Lower lobe of right lung (tissue), 2 donors: Measurements from ENCODE around the gene ELOVL1. TPM values are rescaled to one million over a fixed set of nuclear protein-coding genes. Genes with fewer than 3 reads are reported as not detected.
A peak's percentile ranks its signal among the peaks of the same experiment; 100 is the strongest.
"Not testable (repeated sequence)": the region's sequence is repeated elsewhere in the genome, so short reads cannot be mapped to it uniquely, and the experiment has no call there.

Source experiments
- ATAC-seq, 2 donors: fragments of 200-7000 bp; cut with Tn5 transposase; one replicate each; pipeline ENCODE4 v1.9.1; 2020 to 2022; ENCODE audit warnings: mild to moderate bottlenecking in 2 of 2, moderate library complexity in 2 of 2
- DNase-seq: peaks from one replicate; pipeline ENCODE4 v3.0.0-alpha.2; 2020
- H3K27ac ChIP-seq: fragments of 200-600 bp; one replicate; pipeline ENCODE4 v1.8.0; 2022
- H3K27me3 ChIP-seq: fragments of 200-600 bp; one replicate; pipeline ENCODE4 v1.8.0; 2022; ENCODE audit warnings: low read depth
- H3K36me3 ChIP-seq: fragments of 200-600 bp; one replicate; pipeline ENCODE4 v1.8.0; 2022; ENCODE audit warnings: mild to moderate bottlenecking
- H3K4me1 ChIP-seq: fragments of 200-600 bp; one replicate; pipeline ENCODE4 v1.8.0; 2022
- H3K4me3 ChIP-seq: fragments of 200-600 bp; one replicate; pipeline ENCODE4 v1.8.0; 2022; ENCODE audit warnings: mild to moderate bottlenecking
- H3K9me3 ChIP-seq: fragments of 200-600 bp; one replicate; pipeline ENCODE4 v1.8.0; 2022
- CTCF ChIP-seq: fragments of 200-600 bp; IDR thresholded peaks from one replicate; pipeline ENCODE4 v1.8.0; 2022; ENCODE audit warnings: antibody characterized with exemption, mild to moderate bottlenecking
- intact Hi-C: fragments of 100-400 bp; cut with DNase I; formaldehyde crosslinking; loops from one replicate; pipeline ENCODE4 v1.11.0; 2022
- total RNA-seq: library from RNA; stranded (reverse); fragmentation: NEBNext Ultra II Directional; extraction: Animal tissue kit (Norgen Biotek cat#: 25700); gene quantifications from one replicate; pipeline ENCODE4 v1.2.1, GENCODE V29; 2021
- donor health status: DM: no; HTN: yes; CAD: no; lungs with severe emphysema.

Gene ELOVL1
- total RNA-seq, 1 donor from 2014 or later, result 99.8 TPM

GRCh38 chr1:43405876-43406234 lies 38.0 kb upstream of the ELOVL1 start:
- Histone ChIP-seq H3K27ac (no peak overlapping the region), H3K27me3 (no peaks in the 10 kb centered on the region), H3K9me3 (no peaks in the 10 kb centered on the region), H3K4me3 (no peak overlapping the region), H3K4me1 (no peaks in the 10 kb centered on the region), H3K36me3 (peaks cover 78% of the 10 kb centered on the region)
- no peak for TF ChIP-seq CTCF
- no peak for DNase-seq
- ATAC-seq, result no peak
- intact Hi-C loops, result no loop called here

- ATAC-seq, result no peak
- H3K27ac ChIP-seq, result no peak overlapping the region
These were observed 37.5 kb upstream of the ELOVL1 start for GRCh38 chr1:43405219-43405875.

GRCh38 chr1:43404353-43404752 lies 36.5 kb upstream of the ELOVL1 start:
- peaks cover 66% of the 10 kb centered on the region for H3K36me3 ChIP-seq
- no peaks in the 10 kb centered on the region for H3K4me1 ChIP-seq
- H3K27me3 ChIP-seq, result no peaks in the 10 kb centered on the region
- ATAC-seq (no peak), DNase-seq (no peak)
- intact Hi-C loops, result no loop called here
- no peak overlapping the region for H3K4me3 ChIP-seq
- no peaks in the 10 kb centered on the region for H3K9me3 ChIP-seq
- no peak for TF ChIP-seq CTCF
- no peak overlapping the region for H3K27ac ChIP-seq

More at GRCh38 chr1:43405219-43405875, 37.5 kb upstream of the ELOVL1 start:
- DNase-seq, result no peak
- H3K4me1 ChIP-seq, result no peaks in the 10 kb centered on the region
- intact Hi-C loops, result no loop called here
- no peaks in the 10 kb centered on the region for H3K9me3 ChIP-seq
- H3K27me3 ChIP-seq, result no peaks in the 10 kb centered on the region
- H3K36me3 ChIP-seq, result peaks cover 75% of the 10 kb centered on the region
- no peak for TF ChIP-seq CTCF
- H3K4me3 ChIP-seq, result no peak overlapping the region

- Histone ChIP-seq H3K4me3 (no peak overlapping the region), H3K9me3 (no peaks in the 10 kb centered on the region), H3K27me3 (no peaks in the 10 kb centered on the region), H3K27ac (no peak overlapping the region), H3K4me1 (no peaks in the 10 kb centered on the region), H3K36me3 (peaks cover 46% of the 10 kb centered on the region)
- TF ChIP-seq CTCF, result no peak
- intact Hi-C loops, result no loop called here
- peak in 1 of 2 donors; percentile 14 for ATAC-seq
- no peak for DNase-seq
These were observed 34.5 kb upstream of the ELOVL1 start for GRCh38 chr1:43402089-43402865.

- H3K27me3 ChIP-seq, H3K4me3 ChIP-seq, intact Hi-C loops, H3K9me3 ChIP-seq, ATAC-seq, H3K4me1 ChIP-seq, DNase-seq, H3K27ac ChIP-seq: not testable (repeated sequence)
- peaks cover 33% of the 10 kb centered on the region for H3K36me3 ChIP-seq
These were observed 32.6 kb upstream of the ELOVL1 start for GRCh38 chr1:43400441-43400840.

GRCh38 chr1:43398227-43398626 lies 30.4 kb upstream of the ELOVL1 start:
- Histone ChIP-seq H3K4me3 (no peak overlapping the region), H3K36me3 (peaks cover 22% of the 10 kb centered on the region), H3K27ac (no peak overlapping the region), H3K9me3 (no peaks in the 10 kb centered on the region), H3K4me1 (no peaks in the 10 kb centered on the region), H3K27me3 (no peaks in the 10 kb centered on the region)
- ATAC-seq, result no peak
- DNase-seq, result no peak
- intact Hi-C loops, result no loop called here
- TF ChIP-seq CTCF, result no peak
